ENCODE data around the gene ITGA11. TPM values are rescaled to one million over a fixed set of nuclear protein-coding genes. Genes with fewer than 3 reads are reported as not detected.

ITGA11 gene
- polyA plus RNA-seq, 1 donor: 2.3 TPM

- no peak for DNase-seq
Observed at GRCh38 chr15:68310804-68311463, 121.0 kb downstream of the ITGA11 start.

- DNase-seq: no peak
Observed at GRCh38 chr15:68310178-68310803, 121.7 kb downstream of the ITGA11 start.

GRCh38 chr15:68309024-68309423, 122.9 kb downstream of the ITGA11 start:
- DNase-seq: no peak

GRCh38 chr15:68307131-68307928, 124.6 kb downstream of the ITGA11 start:
- DNase-seq: no peak

GRCh38 chr15:68305420-68305871, 126.5 kb downstream of the ITGA11 start:
- DNase-seq: no peak

- no peak for DNase-seq
Observed at GRCh38 chr15:68304589-68305337, 127.2 kb downstream of the ITGA11 start.

- no peak for DNase-seq
Observed at GRCh38 chr15:68303560-68304436, 128.2 kb downstream of the ITGA11 start.

GRCh38 chr15:68303134-68303533, 128.8 kb downstream of the ITGA11 start:
- no peak for DNase-seq

- no peak for DNase-seq
Observed at GRCh38 chr15:68302729-68303128, 129.2 kb downstream of the ITGA11 start.

- DNase-seq: no peak
Observed at GRCh38 chr15:68301301-68301700, 130.7 kb downstream of the ITGA11 start.

GRCh38 chr15:68300115-68300940, 131.6 kb downstream of the ITGA11 start:
- no peak for DNase-seq

- DNase-seq: no peak
Observed at GRCh38 chr15:68299436-68299835, 132.5 kb downstream of the ITGA11 start.

GRCh38 chr15:68298882-68299381, 133.0 kb downstream of the ITGA11 start:
- peak; percentile 60 for DNase-seq

- no peak for DNase-seq
Observed at GRCh38 chr15:68298336-68298735, 133.6 kb downstream of the ITGA11 start.

- no peak for DNase-seq
Observed at GRCh38 chr15:68295014-68295805, 136.8 kb downstream of the ITGA11 start.

- no peak for DNase-seq
Observed at GRCh38 chr15:68292967-68293366, 139.0 kb downstream of the ITGA11 start.

- DNase-seq: no peak
Observed at GRCh38 chr15:68292157-68292781, 139.7 kb downstream of the ITGA11 start.

- DNase-seq: no peak
Observed at GRCh38 chr15:68290715-68291114, 141.2 kb downstream of the ITGA11 start.

Data from hindlimb muscle (tissue), 1 donor.